Gastrocnemius medialis (tissue), 4 donors: ENCODE data around the gene FNDC3B. TPM values are rescaled to one million over a fixed set of nuclear protein-coding genes. Genes with fewer than 3 reads are reported as not detected.
A peak's percentile ranks its signal among the peaks of the same experiment; 100 is the strongest.

ENCODE experiments used
- ATAC-seq, 2 donors: fragments of 150-250 bp; one replicate each; pipeline ENCODE4 v1.9.1; 2016
- DNase-seq, 2 donors: peaks; one replicate each; pipeline ENCODE4 v3.0.0-alpha.2; 2019
- H3K27ac ChIP-seq, 4 donors: fragments of 200-600 bp; sonication (generic); 1 replicate in 1 of 4; 2 replicates in 3 of 4; pipeline ENCODE4 v1.5.1; 2016 to 2018; ENCODE audit warnings: mild to moderate bottlenecking in 2 of 4, moderate library complexity in 1 of 4
- H3K27me3 ChIP-seq, 3 donors: fragments of 200-600 bp; sonication (generic) in 2 of 3; 1 replicate in 1 of 3; 2 replicates in 2 of 3; pipeline versions ENCODE4 v1.5.1 to v1.6.0; 2016 to 2019; ENCODE audit warnings: mild to moderate bottlenecking in 1 of 3, moderate library complexity in 1 of 3
- H3K36me3 ChIP-seq, 2 donors: fragments of 200-600 bp; sonication (generic) in 1 of 2; one replicate each; pipeline ENCODE4 v1.5.1; 2017 to 2018
- H3K4me1 ChIP-seq, 2 donors: fragments of 200-600 bp; sonication (generic) in 1 of 2; one replicate each; pipeline ENCODE4 v1.5.1; 2016 to 2017; ENCODE audit warnings: mild to moderate bottlenecking in 2 of 2
- H3K4me3 ChIP-seq, 4 donors: fragments of 200-600 bp; sonication (generic) in 3 of 4; 1 replicate in 1 of 4; 2 replicates in 3 of 4; pipeline ENCODE4 v1.5.1; 2016 to 2019; ENCODE audit warnings: mild to moderate bottlenecking in 2 of 4
- H3K9me3 ChIP-seq, 3 donors: fragments of 200-600 bp; sonication (generic) in 2 of 3; 1 replicate in 1 of 3; 2 replicates in 2 of 3; pipeline ENCODE4 v1.5.1; 2016 to 2019
- POLR2A ChIP-seq, 2 donors: fragments of 450-650 bp; IDR thresholded peaks; one replicate each; pipeline ENCODE4 v1.6.1; 2017; ENCODE audit warnings: antibody characterized with exemption in 2 of 2, mild to moderate bottlenecking in 2 of 2, moderate library complexity in 2 of 2
- in situ Hi-C, 4 donors: fragments of 200-750 bp; cut with MboI; loops; one replicate each; pipeline versions ENCODE4 v1.15.0 to v1.8.0; 2017; ENCODE audit warnings: low sequenced_read_pairs in 4 of 4
- intact Hi-C: fragments of 100-400 bp; cut with DNase I; formaldehyde crosslinking; loops from one replicate; pipeline ENCODE4 v1.15.1; 2023; ENCODE audit warnings: low total_unique reads
- total RNA-seq, 4 donors: library from RNA; depleted of rRNA; stranded (reverse); fragments of >200 nt; gene quantifications; one replicate each; pipeline versions ENCODE4 v1.1.0 to v1.2.3, GENCODE V29; 2016
- TF ChIP-seq, protein P1 (sequence below), 5 experiments: fragments of 450-650 bp in 3 of 5; fragments of 200-600 bp in 2 of 5; sonication (generic) in 2 of 5; IDR thresholded peaks in 4 of 5; conservative IDR thresholded peaks in 1 of 5; 1 replicate in 4 of 5; 2 replicates in 1 of 5; pipeline ENCODE4 v1.5.1; 2016 to 2019; ENCODE audit warnings: antibody characterized with exemption in 5 of 5, mild to moderate bottlenecking in 3 of 5, moderate library complexity in 3 of 5

FNDC3B gene
- total RNA-seq, 4 donors from 2014 or later, result 42.5 to 110 (median 74.2) TPM

DNA sequence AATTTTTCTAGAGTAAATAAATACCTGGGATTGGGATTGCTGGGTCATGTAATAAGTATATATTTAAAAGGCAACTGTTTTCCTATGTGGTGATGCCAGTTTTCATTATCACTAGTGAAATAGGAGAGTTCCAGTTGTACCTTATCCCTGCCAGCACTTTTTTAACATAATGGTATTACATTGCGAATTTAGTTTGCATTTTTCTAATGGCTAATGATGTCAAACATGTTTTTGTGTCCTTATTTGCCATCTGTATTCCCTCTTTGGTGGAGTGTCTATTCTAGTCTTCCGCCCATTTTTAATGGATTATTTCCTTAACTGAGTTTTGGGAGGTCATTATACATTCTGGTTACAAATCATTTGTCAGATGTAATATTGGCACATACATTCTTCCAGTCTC, 320.6 kb downstream of the FNDC3B start:
- intact Hi-C loops, result loop anchor here (5.0 kb wide), 1 partner anchor 38 kb away; no protein-coding TSS in a partner anchor
- DNase-seq (no peak), ATAC-seq (no peak)
- Histone ChIP-seq H3K4me1 (peaks cover 55 to 71% of the 10 kb centered on the region in 2 donors), H3K4me3 (no peak overlapping the region), H3K27me3 (no peaks in the 10 kb centered on the region), H3K27ac (no peak overlapping the region), H3K36me3 (peaks cover 0 to 19% of the 10 kb centered on the region in 2 donors), H3K9me3 (no peaks in the 10 kb centered on the region)
- in situ Hi-C loops, result loop anchor here in 1 of 4 donors (10.0 kb wide), 1 partner anchor 115 kb away; no protein-coding TSS in a partner anchor
- TF ChIP-seq, protein P1, sequence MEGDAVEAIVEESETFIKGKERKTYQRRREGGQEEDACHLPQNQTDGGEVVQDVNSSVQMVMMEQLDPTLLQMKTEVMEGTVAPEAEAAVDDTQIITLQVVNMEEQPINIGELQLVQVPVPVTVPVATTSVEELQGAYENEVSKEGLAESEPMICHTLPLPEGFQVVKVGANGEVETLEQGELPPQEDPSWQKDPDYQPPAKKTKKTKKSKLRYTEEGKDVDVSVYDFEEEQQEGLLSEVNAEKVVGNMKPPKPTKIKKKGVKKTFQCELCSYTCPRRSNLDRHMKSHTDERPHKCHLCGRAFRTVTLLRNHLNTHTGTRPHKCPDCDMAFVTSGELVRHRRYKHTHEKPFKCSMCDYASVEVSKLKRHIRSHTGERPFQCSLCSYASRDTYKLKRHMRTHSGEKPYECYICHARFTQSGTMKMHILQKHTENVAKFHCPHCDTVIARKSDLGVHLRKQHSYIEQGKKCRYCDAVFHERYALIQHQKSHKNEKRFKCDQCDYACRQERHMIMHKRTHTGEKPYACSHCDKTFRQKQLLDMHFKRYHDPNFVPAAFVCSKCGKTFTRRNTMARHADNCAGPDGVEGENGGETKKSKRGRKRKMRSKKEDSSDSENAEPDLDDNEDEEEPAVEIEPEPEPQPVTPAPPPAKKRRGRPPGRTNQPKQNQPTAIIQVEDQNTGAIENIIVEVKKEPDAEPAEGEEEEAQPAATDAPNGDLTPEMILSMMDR (IDR thresholded peaks at IDR 0.05 in 4 of 5, conservative IDR thresholded peaks at IDR 0.05 in 1 of 5), result no peak
- TF ChIP-seq POLR2A (IDR thresholded peaks at IDR 0.05), result no peak

DNA sequence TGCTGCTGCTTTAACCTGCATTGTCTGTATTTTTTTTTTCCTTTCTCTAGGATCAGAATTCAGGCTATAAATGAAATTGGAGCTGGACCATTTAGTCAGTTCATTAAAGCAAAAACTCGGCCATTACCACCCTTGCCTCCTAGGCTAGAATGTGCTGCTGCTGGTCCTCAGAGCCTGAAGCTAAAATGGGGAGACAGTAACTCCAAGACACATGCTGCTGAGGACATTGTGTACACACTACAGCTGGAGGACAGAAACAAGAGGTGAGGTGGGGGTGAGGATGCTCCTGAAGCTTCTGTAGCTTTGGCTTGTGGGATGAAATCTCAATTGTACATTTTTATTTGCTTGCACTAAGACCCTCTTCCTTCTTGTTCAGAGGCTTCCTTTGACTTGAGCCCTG, 323.2 kb downstream of the FNDC3B start:
- peak overlapping the region in 3 of 4 donors; percentile 23 to 86 (median 59) for H3K27ac ChIP-seq
- TF ChIP-seq, protein P1 (IDR thresholded peaks at IDR 0.05 in 4 of 5, conservative IDR thresholded peaks at IDR 0.05 in 1 of 5), result no peak
- TF ChIP-seq POLR2A (IDR thresholded peaks at IDR 0.05), result no peak
- H3K4me3 ChIP-seq, result no peak overlapping the region
- H3K9me3 ChIP-seq, result no peaks in the 10 kb centered on the region
- ATAC-seq, result peak in 1 of 2 donors; percentile 77
- peaks cover 0 to 19% of the 10 kb centered on the region in 2 donors for H3K36me3 ChIP-seq
- intact Hi-C loops (no loop called here), in situ Hi-C loops (no loop called here)
- DNase-seq, result peak in 1 of 2 donors; percentile 29
- peaks cover 39 to 50% of the 10 kb centered on the region in 2 donors for H3K4me1 ChIP-seq
- no peaks in the 10 kb centered on the region for H3K27me3 ChIP-seq

DNA sequence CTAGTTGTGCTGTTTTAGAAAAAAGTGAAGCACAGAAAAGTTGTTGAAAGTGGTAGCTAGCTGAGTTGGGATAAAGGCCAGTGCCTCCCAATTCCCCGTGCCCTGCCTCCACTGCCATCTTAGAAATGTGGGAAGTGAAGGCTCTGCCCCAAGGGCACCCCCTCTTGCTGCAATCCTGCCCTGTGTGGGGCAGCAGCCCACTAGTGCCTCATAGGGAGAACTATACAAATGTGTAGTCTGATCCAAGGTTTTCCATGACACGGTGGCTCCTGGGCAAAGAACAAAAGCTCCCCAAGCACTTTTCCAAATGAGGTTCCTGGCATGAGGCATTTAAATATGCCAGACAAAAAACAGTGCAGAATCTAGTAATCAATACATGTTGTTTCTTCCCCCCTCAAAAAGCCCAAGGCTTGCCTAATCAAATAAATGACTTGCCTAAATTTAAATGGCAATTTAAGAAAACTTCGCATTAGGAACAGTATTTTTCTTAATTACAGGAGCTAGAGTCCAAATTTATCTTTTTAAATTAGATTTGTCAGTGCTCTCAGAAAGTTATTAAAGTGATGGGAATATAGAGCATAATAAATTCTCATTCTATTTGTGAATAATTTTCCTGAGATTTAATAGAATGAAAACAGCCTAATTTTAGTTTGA, 325.1 kb downstream of the FNDC3B start:
- TF ChIP-seq, protein P1 (IDR thresholded peaks at IDR 0.05 in 4 of 5, conservative IDR thresholded peaks at IDR 0.05 in 1 of 5), result no peak
- no peak for TF ChIP-seq POLR2A (IDR thresholded peaks at IDR 0.05)
- intact Hi-C loops, result no loop called here
- Histone ChIP-seq H3K9me3 (no peaks in the 10 kb centered on the region), H3K4me1 (peaks cover 44 to 54% of the 10 kb centered on the region in 2 donors), H3K27ac (peak overlapping the region; percentile 23 to 86 (median 50)), H3K4me3 (no peak overlapping the region), H3K27me3 (no peaks in the 10 kb centered on the region), H3K36me3 (peaks cover 0 to 19% of the 10 kb centered on the region in 2 donors)
- in situ Hi-C loops, result no loop called here
- no peak for DNase-seq
- no peak for ATAC-seq

DNA sequence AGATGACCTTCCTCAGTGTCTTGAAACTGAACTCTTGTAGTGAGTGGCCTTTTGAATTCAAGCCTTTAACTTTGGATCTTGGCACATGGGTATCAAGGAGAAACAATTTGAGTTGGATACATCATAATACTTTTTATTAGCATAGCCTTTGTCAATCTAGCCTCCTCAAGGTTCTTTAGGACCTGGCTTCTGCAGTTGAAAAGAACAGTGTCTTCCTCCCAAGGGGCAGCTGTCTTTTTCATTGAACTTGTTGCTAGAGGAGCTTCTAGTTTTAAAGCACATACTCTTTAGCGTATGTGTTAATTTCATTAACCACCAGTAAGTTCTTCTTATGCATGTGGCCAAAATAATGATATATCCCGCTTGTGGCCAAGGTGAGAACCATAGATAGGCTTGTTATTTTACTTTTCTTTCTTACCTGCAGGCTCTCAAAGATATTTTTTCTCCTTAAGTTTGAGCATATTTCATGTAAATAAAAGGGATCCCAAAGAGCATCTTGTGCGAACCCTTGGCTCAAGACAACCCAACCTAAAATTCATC, 325.7 kb downstream of the FNDC3B start:
- DNase-seq (no peak), ATAC-seq (no peak)
- peak overlapping the region; percentile 23 to 86 (median 50) for H3K27ac ChIP-seq
- no peak overlapping the region for H3K4me3 ChIP-seq
- peaks cover 47 to 52% of the 10 kb centered on the region in 2 donors for H3K4me1 ChIP-seq
- intact Hi-C loops (no loop called here), in situ Hi-C loops (no loop called here)
- H3K9me3 ChIP-seq, result no peaks in the 10 kb centered on the region
- TF ChIP-seq, protein P1 (IDR thresholded peaks at IDR 0.05 in 4 of 5, conservative IDR thresholded peaks at IDR 0.05 in 1 of 5), result no peak
- TF ChIP-seq POLR2A (IDR thresholded peaks at IDR 0.05), result no peak
- no peaks in the 10 kb centered on the region for H3K27me3 ChIP-seq
- peaks cover 0 to 19% of the 10 kb centered on the region in 2 donors for H3K36me3 ChIP-seq
